Esophagus mucosa (tissue), 1 donor: ENCODE results near the gene CD1E. TPM values are rescaled to one million over a fixed set of nuclear protein-coding genes. Genes with fewer than 3 reads are reported as not detected.
"Not testable (repeated sequence)": the region's sequence is repeated elsewhere in the genome, so short reads cannot be mapped to it uniquely, and the experiment has no call there.

Experiments
- ATAC-seq: fragments of 200-7000 bp; cut with Tn5 transposase; one replicate; pipeline ENCODE4 v1.9.1; 2020
- total RNA-seq: library from RNA; stranded (reverse); gene quantifications from one replicate; pipeline ENCODE4 v1.2.4, GENCODE V29; 2023
- donor health status: DM: yes; HTN: yes; CAD: no.

The CD1E gene
- total RNA-seq, result not detected

- no peak for ATAC-seq
These were observed at the start of gene CD1E for GRCh38 chr1:158353303-158354075. CD1E (plus strand) TSS chr1:158353894; CDS start chr1:158353989, 95 bp downstream.

- no peak for ATAC-seq
These were observed 43.1 kb upstream of the CD1E start for GRCh38 chr1:158310623-158311022.

GRCh38 chr1:158311066-158311465 is 42.6 kb upstream of the CD1E start:
- no peak for ATAC-seq

- ATAC-seq, result no peak
These were observed 29.8 kb upstream of the CD1E start for GRCh38 chr1:158323866-158324265.

GRCh38 chr1:158324395-158324794 is 29.3 kb upstream of the CD1E start:
- ATAC-seq, result no peak

GRCh38 chr1:158327481-158327880 is 26.2 kb upstream of the CD1E start:
- ATAC-seq, result no peak

- ATAC-seq, result no peak
These were observed 25.3 kb upstream of the CD1E start for GRCh38 chr1:158328426-158328825.

GRCh38 chr1:158329300-158329699 is 24.4 kb upstream of the CD1E start:
- no peak for ATAC-seq

GRCh38 chr1:158329733-158330132 is 24.0 kb upstream of the CD1E start:
- no peak for ATAC-seq

- no peak for ATAC-seq
These were observed 23.1 kb upstream of the CD1E start for GRCh38 chr1:158330391-158331105.

- ATAC-seq, result no peak
These were observed 22.6 kb upstream of the CD1E start for GRCh38 chr1:158331106-158331425.

GRCh38 chr1:158331481-158332150 is 22.1 kb upstream of the CD1E start, which contains the start of gene CD1B:
CD1B (minus strand) TSS chr1:158331531; CDS start chr1:158331423, 108 bp downstream.
- no peak for ATAC-seq

GRCh38 chr1:158333405-158334155 is 20.1 kb upstream of the CD1E start:
- ATAC-seq, result no peak

GRCh38 chr1:158334526-158335212 is 19.0 kb upstream of the CD1E start:
- ATAC-seq, result no peak

- no peak for ATAC-seq
These were observed 18.5 kb upstream of the CD1E start for GRCh38 chr1:158335213-158335532.

GRCh38 chr1:158336413-158336812 is 17.3 kb upstream of the CD1E start:
- ATAC-seq, result not testable (repeated sequence)

- ATAC-seq, result not testable (repeated sequence)
These were observed 4.7 kb upstream of the CD1E start for GRCh38 chr1:158348946-158349345.

GRCh38 chr1:158354255-158354654 is 561 bp downstream of the CD1E start:
- ATAC-seq, result no peak

- ATAC-seq, result no peak
These were observed 2.1 kb downstream of the CD1E start for GRCh38 chr1:158355773-158356285.

- no peak for ATAC-seq
These were observed 2.9 kb downstream of the CD1E start for GRCh38 chr1:158356616-158357015.

- ATAC-seq, result no peak
These were observed 3.7 kb downstream of the CD1E start for GRCh38 chr1:158357441-158357840.

GRCh38 chr1:158362482-158362881 is 8.8 kb downstream of the CD1E start:
- ATAC-seq, result no peak
